Right cardiac atrium (tissue), 5 donors: ENCODE data around the gene NOX3. TPM values are rescaled to one million over a fixed set of nuclear protein-coding genes. Genes with fewer than 3 reads are reported as not detected.

Source experiments
- ATAC-seq, 2 donors: fragments of 200-7000 bp; cut with Tn5 transposase; one replicate each; pipeline versions ENCODE4 v1.8.0 to v1.9.1; 2020; ENCODE audit warnings: moderate library complexity in 2 of 2, mild to moderate bottlenecking in 1 of 2
- DNase-seq, 3 donors: peaks; one replicate each; pipeline ENCODE4 v3.0.0-alpha.2; 2020
- H3K27ac ChIP-seq: one replicate; pipeline ENCODE4 v1.5.1; 2013; ENCODE audit warnings: mild to moderate bottlenecking, low read length, control low read depth, moderate library complexity
- H3K27me3 ChIP-seq: one replicate; pipeline ENCODE4 v1.6.1; 2013; ENCODE audit not compliant: control insufficient read depth, insufficient read depth
- H3K4me1 ChIP-seq: one replicate; pipeline ENCODE4 v1.6.1; 2013; ENCODE audit warnings: low read length; ENCODE audit not compliant: control insufficient read depth, insufficient read depth
- H3K4me3 ChIP-seq: one replicate; pipeline ENCODE4 v1.5.1; 2013; ENCODE audit warnings: low read length, control low read depth
- H3K9me3 ChIP-seq: one replicate; pipeline ENCODE4 v1.6.1; 2013; ENCODE audit warnings: low read length; ENCODE audit not compliant: control insufficient read depth
- WGBS: extraction: QIAGEN DNeasy Blood & Tissue Kit; methylation state at CpG from one replicate; pipeline ENCODE4 v1.1.7; 2013; 5-methylcytosine and 5-hydroxymethylcytosine counted together
- intact Hi-C, 4 donors: fragments of 100-400 bp; cut with DNase I; formaldehyde crosslinking; loops; one replicate each; pipeline versions ENCODE4 v1.11.0 to v1.14.0; 2022 to 2023
- polyA plus RNA-seq: library from polyadenylated mRNA; stranded (reverse); fragments of 200-250 nt; gene quantifications from one replicate; pipeline ENCODE4 v1.2.3, GENCODE V29; 2013
- total RNA-seq, 4 donors: library from RNA; stranded (reverse); fragmentation: NEBNext Ultra II Directional; extraction: Animal tissue kit (Norgen Biotek cat#: 25700); gene quantifications; one replicate each; pipeline ENCODE4 v1.2.1, GENCODE V29; 2021
- donor health status: healthy with polysubstance abuse.
- donor health status: DM: no; HTN: yes; CAD: no.
- donor health status: DM: no; HTN: no; CAD: no.
- donor health status: DM: no; HTN: yes; CAD: no; lungs with severe emphysema.
- donor health status: DM: yes; HTN: yes; CAD: no.

NOX3 gene
- total and polyA plus RNA-seq, 5 donors, result not detected

- 89% methylated on average over 1 of the region's 1 CpG for WGBS
- intact Hi-C loops, result no loop called here
- no peak for DNase-seq
- Histone ChIP-seq H3K4me3 (no peak overlapping the region), H3K27ac (no peak overlapping the region), H3K9me3 (no peaks in the 10 kb centered on the region), H3K4me1 (no peaks in the 10 kb centered on the region), H3K27me3 (no peaks in the 10 kb centered on the region)
- ATAC-seq, result no peak
These were observed 43.3 kb downstream of the NOX3 start for GRCh38 chr6:155412335-155412734.

DNA sequence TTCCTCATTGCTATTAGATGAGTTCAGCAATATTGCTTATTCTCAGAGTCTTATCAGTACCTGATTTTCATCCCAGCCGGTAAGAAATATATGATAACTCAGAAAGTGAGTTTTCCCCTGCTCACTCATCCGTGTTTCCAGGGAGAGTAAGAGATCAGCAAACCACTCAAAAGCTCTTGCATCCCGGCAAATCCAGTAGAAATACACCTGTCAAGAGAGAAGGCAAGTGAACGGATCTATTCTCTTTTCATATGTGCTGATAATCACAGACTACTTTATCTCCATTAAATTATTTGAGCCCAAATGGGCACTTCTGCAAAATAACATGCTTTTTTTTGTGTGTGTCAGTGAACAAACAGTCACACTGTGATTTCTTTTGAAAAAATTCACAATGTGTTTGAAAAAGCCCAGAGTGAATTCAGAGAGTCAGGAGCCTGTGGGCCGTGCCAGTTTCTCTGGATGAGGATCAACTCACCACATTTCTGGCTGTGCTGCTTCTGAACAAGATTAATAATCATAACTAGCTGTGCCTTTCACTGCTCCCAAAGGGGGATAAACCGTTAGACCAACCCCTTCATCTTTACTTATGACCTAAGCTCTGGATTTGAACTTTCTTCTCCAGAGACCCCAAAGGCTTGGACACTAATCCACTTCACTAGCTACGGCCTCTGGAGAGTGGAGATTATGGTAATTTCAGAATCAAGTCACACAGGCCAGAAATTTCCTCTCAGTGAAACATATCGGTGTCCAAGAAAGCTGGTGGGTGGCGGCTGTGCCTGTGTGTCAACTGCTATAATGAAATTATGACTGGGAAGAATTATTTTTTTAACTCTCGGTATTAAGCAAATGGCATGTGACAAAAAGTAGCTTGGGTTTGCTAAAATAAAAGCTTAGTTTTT is 44.2 kb downstream of the NOX3 start:
- H3K4me1 ChIP-seq, result no peaks in the 10 kb centered on the region
- ATAC-seq (peak in 1 of 2 donors; percentile 72), DNase-seq (peak in 1 of 3 donors; percentile 59)
- WGBS, result 61% methylated on average over 10 of the region's 10 CpGs
- intact Hi-C loops, result no loop called here
- no peaks in the 10 kb centered on the region for H3K27me3 ChIP-seq
- H3K27ac ChIP-seq, result no peak overlapping the region
- no peaks in the 10 kb centered on the region for H3K9me3 ChIP-seq
- no peak overlapping the region for H3K4me3 ChIP-seq

- 91% methylated on average over 4 of the region's 4 CpGs for WGBS
- Histone ChIP-seq H3K27me3 (no peaks in the 10 kb centered on the region), H3K4me1 (no peaks in the 10 kb centered on the region), H3K27ac (no peak overlapping the region), H3K9me3 (no peaks in the 10 kb centered on the region), H3K4me3 (no peak overlapping the region)
- DNase-seq (no peak), ATAC-seq (no peak)
- intact Hi-C loops, result no loop called here
These were observed 46.2 kb downstream of the NOX3 start for GRCh38 chr6:155409391-155409790.

- Histone ChIP-seq H3K9me3 (no peaks in the 10 kb centered on the region), H3K4me3 (no peak overlapping the region), H3K4me1 (no peaks in the 10 kb centered on the region), H3K27ac (no peak overlapping the region), H3K27me3 (no peaks in the 10 kb centered on the region)
- WGBS, result 82% methylated on average over 9 of the region's 9 CpGs
- ATAC-seq (no peak), DNase-seq (no peak)
- intact Hi-C loops, result no loop called here
These were observed 46.7 kb downstream of the NOX3 start for GRCh38 chr6:155408981-155409380.

DNA sequence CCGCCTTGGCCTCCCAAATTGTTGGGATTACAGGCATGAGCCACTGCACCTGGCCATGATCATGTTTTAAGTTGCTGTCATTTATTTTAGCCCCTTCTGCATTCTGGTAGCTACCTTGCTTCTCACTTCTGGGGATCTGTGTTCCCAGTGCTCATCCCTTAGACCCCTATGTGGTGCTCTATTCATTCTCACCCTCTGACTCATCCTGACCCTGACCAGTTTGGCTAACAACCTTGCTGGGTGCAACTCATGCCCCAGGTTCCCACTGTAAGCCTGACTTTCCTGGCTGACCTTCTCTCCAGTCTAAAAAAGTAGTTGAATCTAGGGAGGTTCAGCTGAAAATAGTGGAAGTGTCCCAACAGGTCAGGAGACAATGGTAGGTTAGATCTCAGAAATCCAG is 47.4 kb downstream of the NOX3 start:
- Histone ChIP-seq H3K9me3 (no peaks in the 10 kb centered on the region), H3K27me3 (no peaks in the 10 kb centered on the region), H3K4me1 (no peaks in the 10 kb centered on the region), H3K27ac (no peak overlapping the region), H3K4me3 (no peak overlapping the region)
- WGBS, result 94% methylated on average over 1 of the region's 1 CpG
- no peak for DNase-seq
- intact Hi-C loops, result no loop called here
- no peak for ATAC-seq

DNA sequence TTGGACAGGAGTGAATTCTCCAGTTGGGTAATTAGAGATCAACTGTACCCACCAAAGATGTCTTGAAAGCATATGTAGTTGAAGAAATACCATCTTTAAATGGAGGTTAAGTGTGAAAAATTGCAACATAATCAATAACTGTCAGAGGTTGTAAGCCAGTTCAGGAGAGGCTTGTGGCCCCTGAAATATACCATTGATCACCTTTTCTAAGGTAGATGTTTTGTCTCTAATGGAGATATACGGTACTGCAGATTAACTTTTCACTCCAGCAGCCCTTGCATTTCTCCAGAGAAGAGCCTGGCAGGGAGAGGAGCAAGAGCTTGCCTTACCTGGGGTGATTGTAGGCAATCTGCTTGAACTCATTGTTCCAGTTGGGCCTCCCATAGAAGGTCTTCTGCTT is 48.8 kb downstream of the NOX3 start:
- ATAC-seq (no peak), DNase-seq (no peak)
- H3K27ac ChIP-seq, result no peak overlapping the region
- WGBS, result 90% methylated on average over 1 of the region's 1 CpG
- H3K4me1 ChIP-seq, result no peaks in the 10 kb centered on the region
- intact Hi-C loops, result no loop called here
- no peaks in the 10 kb centered on the region for H3K9me3 ChIP-seq
- H3K27me3 ChIP-seq, result no peaks in the 10 kb centered on the region
- no peak overlapping the region for H3K4me3 ChIP-seq

DNA sequence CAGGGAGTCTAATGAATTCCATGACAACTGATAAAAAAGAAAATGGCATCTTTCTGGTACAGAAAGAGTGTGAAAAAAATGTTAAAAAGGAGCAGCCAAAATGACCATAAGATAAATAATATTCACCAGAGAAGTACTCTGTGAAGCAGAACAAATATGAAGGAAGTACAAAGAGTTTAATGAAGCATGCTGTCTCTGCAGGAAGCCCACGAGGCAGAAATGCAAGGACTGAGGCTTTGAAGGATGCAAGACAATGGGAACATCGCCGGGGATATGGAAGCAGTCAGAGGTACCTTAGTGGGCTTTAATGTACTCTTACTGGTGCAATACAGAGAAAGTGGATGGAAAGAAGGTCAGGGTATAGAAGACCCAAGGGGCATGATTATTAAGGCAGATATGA is 50.7 kb downstream of the NOX3 start:
- H3K27ac ChIP-seq, result no peak overlapping the region
- ATAC-seq, result no peak
- no peak for DNase-seq
- no peaks in the 10 kb centered on the region for H3K9me3 ChIP-seq
- 74% methylated on average over 3 of the region's 3 CpGs for WGBS
- H3K4me3 ChIP-seq, result no peak overlapping the region
- H3K4me1 ChIP-seq, result no peaks in the 10 kb centered on the region
- intact Hi-C loops, result no loop called here
- no peaks in the 10 kb centered on the region for H3K27me3 ChIP-seq

DNA sequence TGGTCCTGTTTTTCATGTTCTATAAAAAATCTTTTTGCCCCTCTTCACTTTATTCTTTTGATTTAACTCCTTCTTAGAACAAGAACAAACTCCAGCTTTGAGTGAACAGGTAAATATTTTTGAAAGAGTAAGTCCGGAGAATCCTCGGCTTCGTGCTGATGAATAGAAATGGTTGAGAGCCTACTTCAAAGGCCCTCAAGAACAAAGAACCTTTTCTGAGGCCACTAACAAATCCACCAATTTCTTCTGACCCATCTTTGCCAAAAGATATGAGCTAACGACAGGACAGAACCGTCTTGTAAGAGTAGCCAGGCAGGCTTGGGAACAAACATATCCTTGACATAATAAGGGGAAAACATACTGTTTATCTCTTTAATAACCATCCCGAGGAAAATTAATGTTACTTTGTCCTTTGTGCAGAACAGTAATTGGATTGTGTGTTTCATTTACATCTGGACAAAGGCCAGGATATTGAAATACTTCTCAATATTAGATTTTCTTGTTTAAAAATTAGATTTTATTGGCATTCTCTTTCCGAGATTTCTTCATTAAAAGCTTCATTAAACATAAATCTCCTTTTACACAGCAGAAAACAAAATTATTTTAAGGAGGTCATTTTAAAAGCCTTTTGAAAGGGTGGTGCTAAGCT is 52.9 kb downstream of the NOX3 start:
- Histone ChIP-seq H3K9me3 (no peaks in the 10 kb centered on the region), H3K27me3 (no peaks in the 10 kb centered on the region), H3K4me1 (no peaks in the 10 kb centered on the region), H3K4me3 (no peak overlapping the region), H3K27ac (no peak overlapping the region)
- WGBS, result 62% methylated on average over 7 of the region's 7 CpGs
- intact Hi-C loops, result no loop called here
- no peak for DNase-seq
- ATAC-seq, result no peak

- Histone ChIP-seq H3K9me3 (no peaks in the 10 kb centered on the region), H3K27me3 (no peaks in the 10 kb centered on the region), H3K27ac (no peak overlapping the region), H3K4me1 (no peaks in the 10 kb centered on the region), H3K4me3 (no peak overlapping the region)
- DNase-seq (no peak), ATAC-seq (no peak)
- WGBS, result 54% methylated on average over 2 of the region's 2 CpGs
- intact Hi-C loops, result no loop called here
These were observed 55.0 kb downstream of the NOX3 start for GRCh38 chr6:155400654-155400965.

DNA sequence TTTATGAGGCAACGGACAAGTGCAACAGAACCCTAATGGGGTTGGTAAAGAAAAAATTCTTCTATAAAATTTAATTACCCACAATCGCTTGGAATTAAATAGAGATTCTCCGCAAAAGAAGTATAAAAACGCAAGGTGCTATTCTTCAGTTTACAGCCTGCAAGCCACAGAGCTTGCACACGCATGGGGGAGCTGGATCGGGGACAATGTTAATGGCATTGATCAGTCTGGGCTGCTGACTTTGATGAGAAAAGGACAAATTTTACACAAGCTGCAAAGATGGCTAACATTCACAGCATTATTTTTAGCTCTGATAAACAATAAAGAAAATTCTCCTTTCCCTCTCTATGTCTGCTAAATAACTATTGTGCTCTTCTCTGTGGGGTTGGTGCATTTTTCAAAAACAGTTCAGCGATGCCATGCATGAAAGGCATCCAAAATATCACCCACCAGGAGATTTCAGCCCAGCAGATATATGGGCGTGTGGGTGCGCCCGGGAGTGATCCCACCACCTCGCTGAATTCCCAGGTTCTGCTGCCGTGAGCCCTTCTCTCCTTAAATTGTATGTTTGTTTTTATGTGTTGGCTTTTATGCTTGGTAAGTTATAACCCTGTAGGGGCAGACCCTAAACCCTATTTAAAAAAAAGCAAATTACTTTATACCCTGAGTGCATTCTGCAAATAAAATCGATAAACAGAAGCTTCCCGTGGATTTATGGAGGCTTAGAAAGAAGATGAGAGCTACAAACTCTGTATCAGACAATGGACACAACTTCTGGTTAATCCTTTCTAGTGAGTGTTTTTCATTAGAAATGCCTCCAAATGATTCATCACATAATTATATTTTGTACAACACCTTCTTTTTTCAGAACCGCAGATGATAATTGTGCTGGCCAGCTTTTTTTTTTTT is 55.6 kb downstream of the NOX3 start:
- Histone ChIP-seq H3K27ac (no peak overlapping the region), H3K9me3 (no peaks in the 10 kb centered on the region), H3K4me1 (no peaks in the 10 kb centered on the region), H3K27me3 (no peaks in the 10 kb centered on the region), H3K4me3 (no peak overlapping the region)
- intact Hi-C loops, result no loop called here
- no peak for DNase-seq
- no peak for ATAC-seq
- WGBS, result 87% methylated on average over 15 of the region's 15 CpGs
